H1 (cell line): Measurements from ENCODE around the gene OR56A5.

Source experiments
- CTCF ChIP-seq, 3 experiments: IDR thresholded peaks; 1 replicate in 2 of 3; 2 replicates in 1 of 3; pipeline versions ENCODE4 v1.5.1 to v1.6.1; 2011; ENCODE audit warnings: low read length in 3 of 3, mild to moderate bottlenecking in 3 of 3, inconsistent platforms in 2 of 3, low read depth in 1 of 3, moderate library complexity in 1 of 3; ENCODE audit not compliant: insufficient read depth in 1 of 3; ENCODE audit errors: control extremely low read depth in 1 of 3
- HDAC6 ChIP-seq: IDR thresholded peaks from one replicate; pipeline ENCODE4 v1.7.1; 2012; ENCODE audit warnings: low read depth, mild to moderate bottlenecking, inconsistent platforms, low read length, moderate library complexity
- JUN ChIP-seq: IDR thresholded peaks from 2 replicates; pipeline ENCODE4 v1.6.1; 2011; ENCODE audit warnings: low read depth, mild to moderate bottlenecking, improper control_type of control experiment, low read length
- JUND ChIP-seq: IDR thresholded peaks from 2 replicates; pipeline ENCODE4 v1.6.1; 2011; ENCODE audit warnings: mild to moderate bottlenecking, improper control_type of control experiment, low read length
- KDM4A ChIP-seq: IDR thresholded peaks from one replicate; pipeline ENCODE4 v1.7.1; 2012; ENCODE audit warnings: low read depth, mild to moderate bottlenecking, moderate library complexity, low read length, inconsistent platforms; ENCODE audit not compliant: severe bottlenecking
- RXRA ChIP-seq: IDR thresholded peaks from 2 replicates; pipeline ENCODE4 v1.6.1; 2011; ENCODE audit warnings: low read depth, mild to moderate bottlenecking, low read length, moderate library complexity; ENCODE audit not compliant: insufficient read depth
- TAF1 ChIP-seq: IDR thresholded peaks from 2 replicates; pipeline ENCODE4 v1.6.1; 2011; ENCODE audit warnings: mild to moderate bottlenecking, low read depth, low read length
- TCF12 ChIP-seq: IDR thresholded peaks from 2 replicates; pipeline ENCODE4 v1.6.1; 2011; ENCODE audit warnings: low read depth, mild to moderate bottlenecking, low read length

- TF ChIP-seq CTCF (IDR thresholded peaks at IDR 0.05; ENCODE audit: control extremely low read depth in 1 of 3, insufficient read depth in 1 of 3, low read depth in 1 of 3, low read length in 3 of 3) (no peak), JUND (no peak), TCF12 (no peak), TAF1 (no peak), HDAC6 (no peak), KDM4A (no peak), RXRA (no peak), JUN (no peak)
Observed at GRCh38 chr11:5923794-5924193, 44.5 kb downstream of the OR56A5 start.
